COR-L47 (cell line): ENCODE results near the gene BASP1.
A peak's percentile ranks its signal among the peaks of the same experiment; 100 is the strongest.

Experiments used
- DNase-seq: peaks from one replicate; lab custom pipeline; 2025; lab: John Stamatoyannopoulos, UW

BASP1 gene, protein sequence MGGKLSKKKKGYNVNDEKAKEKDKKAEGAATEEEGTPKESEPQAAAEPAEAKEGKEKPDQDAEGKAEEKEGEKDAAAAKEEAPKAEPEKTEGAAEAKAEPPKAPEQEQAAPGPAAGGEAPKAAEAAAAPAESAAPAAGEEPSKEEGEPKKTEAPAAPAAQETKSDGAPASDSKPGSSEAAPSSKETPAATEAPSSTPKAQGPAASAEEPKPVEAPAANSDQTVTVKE

DNA sequence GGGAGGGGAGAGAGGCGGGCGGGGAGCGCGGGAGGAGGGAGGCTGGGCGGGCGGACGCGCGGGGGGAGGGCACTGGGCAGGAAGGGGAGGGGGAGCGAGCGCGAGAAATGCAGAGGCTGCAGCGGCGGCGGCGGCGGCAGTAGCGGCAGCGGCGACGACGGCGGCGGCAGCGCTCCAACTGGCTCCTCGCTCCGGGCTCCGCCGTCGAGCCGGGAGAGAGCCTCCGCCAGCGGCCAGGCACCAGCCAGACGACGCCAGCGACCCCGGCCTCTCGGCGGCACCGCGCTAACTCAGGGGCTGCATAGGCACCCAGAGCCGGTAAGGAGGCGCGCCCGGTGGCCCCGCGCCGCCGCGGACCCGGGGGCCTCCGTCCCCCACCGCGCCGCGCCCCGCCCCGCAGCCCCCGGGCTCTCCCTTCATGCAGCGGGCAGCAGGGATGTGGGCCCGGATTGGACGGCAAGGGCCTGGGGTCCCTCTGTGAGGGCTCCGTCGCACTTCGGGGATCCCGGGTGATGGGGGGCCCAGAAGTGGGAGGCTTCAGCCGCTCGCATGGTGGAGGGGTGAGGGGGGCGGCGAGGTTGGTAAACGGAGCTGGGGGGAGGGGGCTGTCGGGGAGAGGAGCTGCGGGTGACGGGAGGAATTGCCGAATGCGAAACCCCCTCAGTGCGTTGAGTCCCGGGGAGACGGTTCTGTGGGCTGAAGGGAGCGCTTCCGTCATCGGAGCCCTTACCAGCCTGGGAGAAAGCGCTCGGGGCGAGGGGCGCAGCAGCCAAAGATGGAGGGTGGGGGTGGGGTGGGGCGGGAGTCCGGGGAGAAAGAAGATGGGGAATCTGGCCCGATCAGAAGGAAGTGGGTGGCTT is at the start of gene BASP1:
Gene BASP1 (plus strand): TSS at position 139 of the 860 bp plus-strand sequence. CDS start 57,586 bp downstream, outside the sequence.
- DNase-seq, result peak; percentile 78

DNA sequence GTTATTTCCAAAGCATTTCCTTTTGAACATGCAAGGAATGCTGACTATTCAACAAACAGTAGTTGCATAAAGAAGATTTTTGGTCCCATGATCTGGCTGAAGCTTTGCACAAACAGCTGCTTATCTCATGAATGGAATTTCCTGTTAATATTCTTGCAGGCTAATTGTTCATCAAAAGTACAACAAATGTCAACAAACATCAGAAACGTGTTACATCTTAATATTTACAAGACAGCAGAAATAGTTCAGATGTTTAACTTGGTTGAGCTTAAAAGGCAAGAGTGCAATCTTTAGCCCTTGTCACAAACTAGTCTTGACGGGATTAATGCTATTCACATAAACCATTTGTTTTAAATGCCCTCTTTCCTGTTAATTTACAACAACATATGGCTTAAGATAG is 47.9 kb upstream of the BASP1 start:
- no peak for DNase-seq

DNA sequence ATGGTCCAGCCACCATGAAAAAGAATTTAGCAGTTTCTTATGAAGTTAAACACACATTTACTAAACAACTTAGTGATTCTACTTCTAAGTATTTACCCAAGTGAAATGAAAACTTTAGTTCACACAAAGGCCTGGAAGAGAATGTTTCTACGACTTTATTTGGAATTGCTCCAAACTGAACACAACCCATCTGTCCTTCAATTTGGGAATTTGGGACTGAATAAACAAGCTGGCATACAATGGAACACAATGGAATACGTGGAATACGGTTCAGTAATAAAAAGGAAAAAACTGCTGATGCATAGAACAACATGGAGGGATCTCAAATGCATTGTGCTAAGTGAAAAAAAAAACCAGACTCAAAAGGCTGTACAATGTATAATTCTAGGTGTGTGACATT is 44.6 kb upstream of the BASP1 start:
- no peak for DNase-seq

DNA sequence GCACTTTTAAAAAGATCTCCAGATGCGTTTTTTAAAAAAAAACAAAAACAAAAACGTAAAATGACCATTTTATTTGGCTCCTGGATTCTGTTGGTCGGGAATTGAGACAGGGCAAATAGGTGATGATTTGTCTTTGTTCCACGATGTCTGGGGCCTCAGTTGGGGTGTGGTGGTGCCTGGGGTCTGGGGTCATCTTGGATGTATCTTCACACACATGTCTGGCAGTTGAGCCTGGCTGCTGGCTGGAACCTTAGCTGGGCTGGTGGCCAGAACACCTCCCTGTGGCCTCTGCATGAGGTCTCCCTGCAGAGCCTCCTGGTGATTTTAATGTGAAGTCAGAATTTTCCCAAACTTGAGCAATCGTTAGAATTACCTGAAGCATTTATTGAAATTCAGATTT is 42.5 kb upstream of the BASP1 start:
- DNase-seq, result no peak

DNA sequence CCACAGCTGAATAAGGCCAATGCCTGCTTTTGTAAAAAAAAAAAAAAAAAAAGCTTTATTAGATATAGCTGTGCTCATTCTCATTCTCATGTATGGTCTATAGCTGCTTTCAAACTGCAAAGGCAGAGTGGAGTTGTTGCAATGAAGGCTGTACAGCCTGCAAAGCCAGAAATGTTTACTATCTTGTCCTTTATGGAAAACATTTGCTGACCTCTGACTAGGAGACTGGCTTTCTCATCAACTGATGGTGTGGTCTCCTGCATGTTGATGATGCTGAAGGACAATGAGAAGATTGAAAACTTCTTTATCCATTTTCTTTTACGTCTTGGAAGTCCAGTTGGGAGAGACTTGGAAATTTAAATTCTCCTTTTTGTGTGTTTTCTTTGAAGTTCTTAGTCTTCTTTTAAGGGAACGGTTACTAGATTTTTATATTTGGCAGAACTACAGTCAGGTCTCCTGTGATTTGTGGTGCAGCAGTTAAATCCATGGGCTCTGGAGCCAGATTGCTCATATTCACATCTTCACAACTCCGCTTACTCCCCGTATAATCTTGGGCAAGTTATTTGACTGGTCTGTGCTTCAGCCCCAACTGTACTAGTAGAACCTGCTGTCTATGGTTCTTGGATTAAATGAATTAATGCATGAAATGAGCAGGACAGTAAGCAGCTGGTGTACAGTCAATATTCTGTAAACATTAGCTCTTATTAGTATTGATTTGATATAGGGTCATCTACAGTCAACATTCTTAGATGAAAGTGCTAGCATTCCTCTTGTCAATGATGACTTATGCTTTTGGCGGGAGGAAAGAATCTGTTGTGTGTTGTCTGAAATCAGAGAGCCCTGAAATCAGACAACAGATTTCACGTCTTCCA is 39.7 kb upstream of the BASP1 start:
- DNase-seq, result no peak

DNA sequence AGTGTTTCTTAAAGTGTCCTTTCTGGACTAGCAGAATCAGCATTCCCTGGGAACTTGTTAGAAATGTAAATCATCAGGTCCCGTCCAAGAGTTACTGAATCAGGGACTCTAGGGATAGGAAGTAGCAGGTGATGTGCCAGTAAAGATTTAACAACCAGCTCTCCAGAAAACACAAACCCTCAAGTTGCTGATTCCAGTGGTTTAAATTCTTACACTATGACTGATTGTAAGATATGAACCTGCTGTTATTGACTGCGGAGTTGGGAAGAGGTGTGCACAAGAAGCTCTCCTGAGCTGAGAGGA is 39.1 kb upstream of the BASP1 start:
- DNase-seq, result no peak

DNA sequence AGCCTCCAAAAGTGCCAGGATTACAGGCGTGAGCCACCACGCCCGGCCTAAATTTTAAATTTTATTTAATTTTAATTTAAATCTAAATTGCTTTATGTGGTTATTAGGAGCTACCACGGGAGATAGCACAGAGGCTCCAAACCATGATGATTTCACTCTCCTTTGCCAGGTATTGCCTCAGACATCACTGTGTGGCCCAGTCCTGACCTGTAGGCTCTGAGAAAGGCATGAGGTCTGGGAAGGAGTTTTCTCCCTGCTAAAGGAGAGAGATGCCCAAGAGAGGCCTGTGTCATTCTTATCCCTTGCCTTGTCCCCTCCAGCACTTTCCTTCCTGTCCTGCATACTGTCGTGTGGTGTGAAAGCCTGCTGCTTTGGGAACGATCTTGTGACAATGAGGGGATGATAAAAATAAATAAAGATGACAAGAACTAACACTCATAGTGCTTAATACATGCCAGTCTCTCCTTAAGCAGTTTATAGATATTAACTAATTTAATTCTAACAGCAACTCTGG is 37.0 kb upstream of the BASP1 start:
- no peak for DNase-seq

DNA sequence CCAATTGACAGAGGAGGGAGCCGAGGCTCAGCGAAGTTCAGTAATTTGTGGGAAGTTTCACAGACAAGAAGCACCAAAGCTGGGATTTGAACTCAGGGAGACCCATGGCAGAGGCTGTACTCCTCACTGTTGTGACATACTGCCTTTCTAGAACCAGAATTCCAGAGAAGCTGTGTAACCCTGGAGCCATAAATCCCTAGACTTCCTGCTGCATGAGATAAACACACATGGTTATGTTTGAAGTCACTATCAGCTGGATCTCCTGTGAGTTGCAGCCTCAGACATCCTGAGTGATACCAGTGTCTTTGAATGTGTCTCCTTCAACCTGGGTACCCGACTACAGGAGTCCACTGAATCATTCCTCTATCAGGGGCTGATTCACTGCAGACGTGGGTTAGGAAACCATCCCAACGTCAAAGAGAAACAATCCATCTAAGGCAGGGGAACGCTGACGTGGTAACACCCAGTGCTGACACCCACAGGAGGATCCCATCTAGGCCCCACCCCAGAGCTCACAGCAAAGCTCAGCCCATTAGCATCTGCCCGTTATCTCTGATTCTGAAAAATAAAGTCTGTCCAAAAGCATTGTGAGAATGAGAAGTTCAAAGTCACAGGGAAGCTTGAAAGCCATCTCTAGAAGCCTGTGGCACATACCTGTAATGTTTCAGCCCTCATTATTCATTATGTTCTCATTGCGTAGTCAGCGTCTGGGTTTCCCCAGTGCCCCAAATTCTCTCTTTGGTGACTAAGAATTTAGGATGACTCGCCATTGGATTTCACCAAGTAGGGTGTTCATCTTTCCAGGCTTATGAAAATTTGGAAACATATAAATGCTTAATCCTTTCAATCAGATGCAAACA is 36.3 kb upstream of the BASP1 start:
- DNase-seq, result no peak

DNA sequence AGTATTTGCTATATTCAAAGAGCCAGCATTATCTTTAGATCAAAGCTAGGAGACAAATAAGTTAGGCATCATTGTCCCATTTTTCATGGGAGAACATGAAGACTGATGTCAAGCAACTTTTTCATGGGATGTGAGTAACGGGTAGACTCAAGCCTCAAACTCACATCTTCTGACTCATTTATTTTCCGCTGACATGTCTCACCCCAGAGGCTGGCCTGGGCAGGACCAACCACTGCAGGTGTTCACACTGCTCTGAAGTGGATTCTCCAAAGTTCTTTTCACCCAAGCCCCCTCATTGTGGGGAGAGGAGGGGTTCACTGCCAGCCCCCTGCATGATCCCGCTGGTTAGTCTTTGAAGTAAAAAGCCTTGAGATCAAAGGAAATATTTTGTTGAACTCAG is 34.9 kb upstream of the BASP1 start:
- DNase-seq, result no peak

DNA sequence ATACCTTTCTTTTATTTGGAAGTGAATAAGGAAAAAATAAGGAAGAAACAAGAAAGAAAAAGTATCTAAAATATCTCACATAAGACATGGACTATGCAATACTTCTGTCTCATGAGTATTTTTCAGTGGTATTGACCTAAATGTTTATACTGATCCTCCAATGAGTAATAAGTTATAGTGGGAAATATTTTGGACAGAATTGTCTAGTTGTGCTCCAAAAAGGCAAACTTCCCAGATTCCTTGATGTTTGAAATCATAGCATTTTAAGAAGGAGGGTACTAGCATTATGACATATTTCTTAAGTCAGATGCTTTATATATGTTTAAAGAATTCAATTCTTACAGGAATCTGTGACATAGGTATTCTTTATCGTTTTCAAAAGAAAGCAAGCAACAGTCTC is 34.5 kb upstream of the BASP1 start:
- no peak for DNase-seq

DNA sequence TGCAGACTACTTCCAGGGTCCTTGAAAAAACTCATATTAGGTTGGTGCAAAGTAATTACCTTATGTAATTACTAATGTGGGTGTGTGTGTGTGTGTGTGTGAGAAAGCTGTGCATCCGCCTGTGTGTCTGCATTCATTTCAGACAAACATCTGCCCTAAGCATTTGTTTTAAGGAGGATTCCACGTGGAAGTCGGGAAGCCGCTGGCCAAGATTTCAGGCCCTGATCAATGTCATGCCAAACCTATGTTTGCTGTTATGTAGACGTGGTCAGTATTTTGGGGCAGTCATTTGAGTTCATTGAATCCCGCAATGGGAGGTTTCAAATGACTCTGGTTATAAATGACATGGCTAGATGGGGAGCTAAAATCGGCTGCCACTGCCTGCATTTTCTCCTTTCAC is 33.6 kb upstream of the BASP1 start:
- DNase-seq, result no peak

DNA sequence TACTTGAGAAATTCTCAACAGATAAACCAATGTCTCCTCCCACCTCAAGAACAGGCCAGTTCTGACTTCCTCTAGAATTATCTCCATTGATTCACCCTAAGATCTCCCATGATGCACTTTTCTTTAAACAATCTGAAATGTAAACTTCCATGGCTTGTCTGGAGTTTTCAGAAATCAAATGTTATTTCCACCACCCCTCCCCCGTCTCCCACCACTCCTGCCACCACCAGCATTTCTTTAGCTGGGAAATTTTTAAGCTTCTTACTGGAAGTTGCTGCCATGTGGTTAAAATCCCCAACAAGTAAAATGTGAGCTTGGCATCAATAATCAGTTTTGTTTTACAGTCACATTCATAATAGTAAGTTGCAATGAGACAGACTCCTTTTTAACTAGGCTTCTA is 32.8 kb upstream of the BASP1 start:
- DNase-seq, result no peak

DNA sequence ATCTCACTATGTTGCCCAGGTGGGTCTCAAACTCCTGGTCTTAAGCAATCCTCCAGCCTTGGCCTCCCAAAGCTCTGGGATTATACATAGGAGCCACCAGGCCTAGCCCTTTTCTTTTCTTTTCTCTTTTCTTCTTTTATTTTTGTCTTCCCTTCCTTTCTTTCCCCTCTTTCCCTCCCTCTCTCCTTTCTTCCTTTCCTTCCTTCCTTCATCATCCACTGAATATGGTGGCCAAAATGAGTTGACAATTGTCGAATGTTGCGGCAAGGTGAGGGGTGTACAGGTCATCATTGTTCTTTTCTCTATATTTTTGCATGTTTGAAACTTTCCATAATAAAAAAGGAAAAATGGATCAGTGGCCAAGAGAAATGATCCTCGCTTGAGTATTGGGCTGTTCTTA is 32.1 kb upstream of the BASP1 start:
- no peak for DNase-seq

DNA sequence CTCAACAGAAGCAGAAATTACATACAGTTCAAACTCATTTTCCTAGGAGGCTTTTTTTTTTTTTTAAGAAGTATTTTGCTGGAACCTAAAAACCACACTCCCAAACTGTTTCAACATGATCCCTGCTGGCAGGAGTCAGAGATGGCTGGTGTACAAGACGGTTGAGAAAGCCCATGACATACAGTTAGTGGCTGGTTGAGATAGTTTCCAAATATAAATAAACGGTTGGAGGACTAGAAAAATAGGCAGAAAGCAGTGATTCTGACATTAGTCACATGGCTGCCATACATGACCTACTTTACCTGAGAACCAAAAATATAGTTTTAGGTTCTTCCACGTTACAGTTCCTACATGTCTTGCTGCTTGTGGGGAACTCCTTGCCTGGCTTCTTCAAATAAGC is 31.7 kb upstream of the BASP1 start:
- no peak for DNase-seq

DNA sequence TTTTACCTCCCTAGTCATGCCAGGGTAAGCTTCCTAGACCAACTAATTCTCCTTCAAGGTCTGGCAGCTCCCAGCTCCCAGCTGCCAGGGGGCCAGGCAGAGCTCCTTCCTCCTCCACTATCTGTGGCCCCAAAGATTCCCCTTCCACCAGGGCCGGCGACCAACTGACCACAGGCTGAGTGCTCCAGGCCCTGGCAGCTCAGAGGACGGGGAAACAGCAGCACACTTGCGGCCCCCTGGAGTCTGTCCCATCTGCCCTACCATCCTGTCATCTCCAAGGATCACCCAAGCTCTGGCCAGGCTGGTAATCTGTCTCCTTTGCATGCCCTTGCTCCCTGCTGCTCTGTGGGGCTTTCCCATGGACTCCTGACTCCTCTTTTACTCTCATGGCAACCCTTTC is 31.2 kb upstream of the BASP1 start:
- no peak for DNase-seq

DNA sequence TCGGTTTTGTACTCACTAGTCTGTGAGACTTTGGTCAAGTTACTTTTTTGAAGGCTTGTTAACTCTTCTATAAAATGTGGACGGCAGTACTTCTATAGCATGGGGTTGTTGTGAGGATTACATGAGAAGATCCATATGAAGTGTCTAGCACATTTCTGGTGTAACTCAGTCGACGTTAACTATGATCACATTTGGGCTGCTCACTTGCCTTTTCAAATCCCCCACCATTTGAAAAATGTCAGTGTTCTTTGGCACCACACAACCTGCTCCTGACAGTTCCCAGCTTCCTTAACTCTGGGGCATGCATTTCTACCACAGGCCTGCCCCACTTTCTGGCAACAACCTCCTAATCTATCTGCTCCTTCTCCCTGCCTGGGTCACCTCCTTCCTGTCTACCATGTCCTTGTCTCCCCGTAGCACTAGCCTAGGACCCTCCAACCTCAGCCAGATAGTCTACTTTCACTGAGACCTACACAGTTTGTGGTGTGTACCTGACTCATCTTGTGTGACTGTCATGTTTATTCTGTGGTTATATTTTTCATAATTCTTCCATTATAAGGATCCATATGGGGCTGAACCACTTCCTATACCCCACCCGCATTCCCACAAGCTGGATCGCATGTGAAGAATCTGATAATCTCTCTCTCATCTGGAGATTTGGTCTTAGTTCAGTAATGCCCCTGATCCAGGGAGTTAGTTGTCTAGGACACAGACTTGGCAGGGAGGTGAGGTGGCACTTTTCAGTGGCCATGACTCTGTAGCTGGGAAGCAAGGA is 30.2 kb upstream of the BASP1 start:
- no peak for DNase-seq

DNA sequence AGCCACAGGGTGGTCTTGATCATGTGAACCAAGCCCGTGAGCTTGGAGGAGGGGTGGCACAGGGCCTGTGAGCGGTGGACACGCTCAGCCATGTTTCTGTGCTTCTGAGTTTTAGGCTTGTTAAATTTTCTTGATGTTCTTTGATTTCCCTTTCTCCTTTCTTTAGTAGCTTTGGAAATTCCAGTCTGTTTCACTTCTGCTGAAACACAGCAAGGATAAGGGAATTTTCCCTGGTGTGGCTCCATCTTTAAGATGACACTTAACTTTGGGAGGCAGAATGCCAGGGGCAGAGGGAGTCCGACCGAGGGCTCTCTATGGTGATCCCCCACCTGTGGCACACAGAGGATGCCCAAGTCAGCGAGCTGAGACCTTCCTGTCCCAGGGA is 29.7 kb upstream of the BASP1 start:
- no peak for DNase-seq

DNA sequence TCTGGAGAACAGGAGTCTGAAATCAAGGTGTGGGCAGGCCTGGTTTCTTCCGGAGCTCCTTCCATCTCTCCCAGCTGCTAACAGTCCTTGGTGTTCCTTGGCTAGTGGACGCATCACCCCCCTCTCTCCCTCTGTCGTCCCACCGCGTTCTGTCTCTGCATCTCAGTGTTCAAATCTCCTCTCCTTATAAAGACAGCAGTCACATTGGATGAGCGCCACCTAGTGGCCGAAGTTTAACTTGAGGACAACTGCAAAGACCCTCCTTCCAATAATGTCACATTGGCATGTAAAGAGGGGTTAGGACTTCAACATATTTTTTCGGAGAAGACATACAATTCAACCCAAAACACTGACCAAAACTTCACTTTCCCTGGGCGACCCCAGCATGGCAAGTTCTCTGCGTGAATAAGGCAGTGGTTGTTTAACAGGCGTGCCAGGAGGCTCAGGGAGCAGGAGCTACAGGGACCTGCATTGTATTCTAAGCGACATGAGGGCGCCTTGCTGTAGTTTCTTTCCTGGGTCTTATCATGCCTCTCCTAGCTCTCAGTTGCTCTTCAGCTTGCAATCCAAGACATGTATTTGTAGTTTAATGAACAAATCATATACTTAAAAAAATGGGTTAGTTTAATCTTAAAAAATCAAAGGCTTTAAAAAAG is 27.9 kb upstream of the BASP1 start:
- DNase-seq, result peak; percentile 74

DNA sequence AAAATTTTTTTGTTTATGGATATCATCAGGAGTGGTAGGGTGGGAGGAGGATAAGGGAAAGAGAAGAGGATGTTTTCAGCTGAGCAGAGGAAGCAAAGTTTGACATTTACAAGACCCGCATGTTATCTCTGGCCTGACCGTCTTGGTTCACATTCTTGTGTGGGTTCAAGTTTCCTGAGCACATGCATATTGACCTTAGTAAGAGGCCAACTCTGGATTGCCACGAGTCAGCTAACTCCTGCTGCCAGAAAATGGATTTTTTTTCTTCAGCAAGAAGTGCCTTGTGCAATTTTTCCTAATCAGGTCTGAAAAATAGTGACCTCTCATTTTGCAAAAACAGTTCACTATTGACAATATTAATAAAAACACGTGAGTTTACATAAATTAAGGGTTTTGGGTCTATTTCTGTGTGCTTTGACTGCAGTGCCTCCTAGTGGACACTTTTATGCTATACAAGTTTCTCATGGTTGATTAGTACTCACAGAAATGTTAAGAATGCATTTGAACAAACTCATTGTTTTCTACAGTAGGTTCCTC is 27.1 kb upstream of the BASP1 start:
- DNase-seq, result peak; percentile 11

DNA sequence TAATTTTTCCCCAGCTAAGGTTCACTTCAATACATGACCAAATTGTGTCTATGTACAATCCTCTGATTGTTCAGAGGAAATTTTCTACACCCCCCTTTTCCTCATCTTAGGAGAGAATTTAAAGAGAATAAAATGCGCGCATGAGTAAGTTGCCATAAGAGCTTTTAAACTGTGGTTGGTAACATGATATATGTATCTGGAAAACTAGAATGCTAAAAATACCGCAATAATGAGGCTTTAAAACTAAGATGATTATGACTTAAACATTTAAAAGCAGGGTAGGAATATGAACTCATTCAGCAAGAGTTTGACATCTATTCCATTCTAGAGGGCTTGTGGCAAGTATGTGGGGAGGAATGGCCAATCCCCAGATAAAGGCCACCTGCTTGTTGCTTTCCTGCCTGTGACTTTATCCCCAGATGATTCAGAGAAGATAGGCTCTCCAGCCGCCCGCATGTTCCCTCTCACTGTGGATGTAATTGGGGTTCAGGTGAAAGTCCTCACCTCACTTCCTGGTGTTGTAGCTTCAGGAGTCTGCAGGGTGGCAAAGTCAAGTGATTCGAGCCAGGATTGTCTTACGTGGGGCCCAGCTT is 26.5 kb upstream of the BASP1 start:
- DNase-seq, result no peak
